HG02678 (cell line): ENCODE data around the gene CHN2.
"Not testable (repeated sequence)": the region's sequence is repeated elsewhere in the genome, so short reads cannot be mapped to it uniquely, and the experiment has no call there.

Experiments used
- ATAC-seq: cut with Tn5 transposase; IDR thresholded peaks from one replicate; pipeline ENCODE4 v1.9.1; 2021; ENCODE audit warnings: mild to moderate bottlenecking, moderate library complexity; ENCODE audit not compliant: unreplicated experiment

Gene CHN2

GRCh38 chr7:29518616-29519015 lies 324.0 kb downstream of the CHN2 start:
- ATAC-seq = no peak

- no peak for ATAC-seq
Measured at GRCh38 chr7:29523728-29524127, 329.2 kb downstream of the CHN2 start.

- no peak for ATAC-seq
Measured at GRCh38 chr7:29527505-29528108, 333.0 kb downstream of the CHN2 start.

- not testable (repeated sequence) for ATAC-seq
Measured at GRCh38 chr7:29528526-29528925, 334.0 kb downstream of the CHN2 start.
